ENCODE results near the gene HDAC2.

Gene HDAC2

DNA sequence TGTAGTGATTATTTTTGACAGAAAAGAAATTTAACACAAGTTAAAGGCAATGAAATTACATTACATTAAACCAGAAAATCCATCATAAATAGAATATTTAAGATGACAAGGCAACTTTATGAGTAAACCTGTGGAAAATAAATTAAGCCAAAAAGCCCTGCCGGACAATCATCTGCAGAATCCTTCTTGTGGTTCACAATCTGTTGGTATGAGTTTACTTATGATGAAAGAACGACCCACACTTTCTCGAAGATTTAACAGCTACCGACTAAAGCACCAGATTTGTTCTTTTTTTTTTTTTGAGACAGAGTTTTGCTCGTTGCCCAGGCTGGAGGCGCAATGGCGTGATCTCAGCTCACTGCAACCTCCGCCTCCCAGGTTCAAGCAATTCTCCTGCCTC, 21.4 kb downstream of the HDAC2 start:
- Histone ChIP-seq H3K79me2 (ENCODE audit: insufficient read depth, low read depth) (no peaks in the 10 kb centered on the region), H3K36me3 (ENCODE audit: insufficient read depth) (no peaks in the 10 kb centered on the region), H3K9ac (no peak overlapping the region), H3K4me2 (no peak overlapping the region), H3K4me1 (ENCODE audit: low read depth, poor library complexity, severe bottlenecking) (no peaks in the 10 kb centered on the region), H3K27me3 (ENCODE audit: insufficient read depth, low read depth) (no peaks in the 10 kb centered on the region), H3K27ac (no peak overlapping the region), H3K4me3 (IDR thresholded peaks at IDR 0.05; ENCODE audit: insufficient read depth, low read depth, low read length) (no peak overlapping the region), H2AFZ (ENCODE audit: low read depth) (no peak overlapping the region), H4K20me1 (ENCODE audit: insufficient read depth) (no peaks in the 10 kb centered on the region)
- TF ChIP-seq, protein P1, sequence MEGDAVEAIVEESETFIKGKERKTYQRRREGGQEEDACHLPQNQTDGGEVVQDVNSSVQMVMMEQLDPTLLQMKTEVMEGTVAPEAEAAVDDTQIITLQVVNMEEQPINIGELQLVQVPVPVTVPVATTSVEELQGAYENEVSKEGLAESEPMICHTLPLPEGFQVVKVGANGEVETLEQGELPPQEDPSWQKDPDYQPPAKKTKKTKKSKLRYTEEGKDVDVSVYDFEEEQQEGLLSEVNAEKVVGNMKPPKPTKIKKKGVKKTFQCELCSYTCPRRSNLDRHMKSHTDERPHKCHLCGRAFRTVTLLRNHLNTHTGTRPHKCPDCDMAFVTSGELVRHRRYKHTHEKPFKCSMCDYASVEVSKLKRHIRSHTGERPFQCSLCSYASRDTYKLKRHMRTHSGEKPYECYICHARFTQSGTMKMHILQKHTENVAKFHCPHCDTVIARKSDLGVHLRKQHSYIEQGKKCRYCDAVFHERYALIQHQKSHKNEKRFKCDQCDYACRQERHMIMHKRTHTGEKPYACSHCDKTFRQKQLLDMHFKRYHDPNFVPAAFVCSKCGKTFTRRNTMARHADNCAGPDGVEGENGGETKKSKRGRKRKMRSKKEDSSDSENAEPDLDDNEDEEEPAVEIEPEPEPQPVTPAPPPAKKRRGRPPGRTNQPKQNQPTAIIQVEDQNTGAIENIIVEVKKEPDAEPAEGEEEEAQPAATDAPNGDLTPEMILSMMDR (conservative IDR thresholded peaks at IDR 0.05; ENCODE audit: low read depth, low read length) = no peak

DNA sequence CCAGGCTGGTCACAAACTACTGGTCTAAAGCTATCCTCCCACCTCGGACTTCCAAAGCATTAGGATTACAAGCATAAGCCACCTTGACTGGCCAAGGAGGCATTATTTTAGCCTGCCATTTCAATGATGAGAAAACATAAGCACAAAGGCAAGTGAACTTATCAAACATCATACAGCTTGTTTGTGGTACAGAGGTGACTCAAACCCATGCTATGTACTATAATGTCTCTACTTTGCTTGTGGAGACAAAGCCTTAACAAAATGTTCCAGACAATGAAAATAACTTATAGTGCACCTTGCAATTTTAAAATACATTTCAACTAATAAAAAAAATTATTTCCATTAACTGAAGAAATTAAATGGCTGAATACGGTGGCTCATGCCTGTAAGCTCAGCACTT, 26.2 kb downstream of the HDAC2 start:
- Histone ChIP-seq H3K9ac (no peak overlapping the region), H3K4me1 (ENCODE audit: low read depth, poor library complexity, severe bottlenecking) (peaks cover 4% of the 10 kb centered on the region), H3K4me3 (IDR thresholded peaks at IDR 0.05; ENCODE audit: insufficient read depth, low read depth, low read length) (no peak overlapping the region), H3K27ac (no peak overlapping the region), H4K20me1 (ENCODE audit: insufficient read depth) (no peaks in the 10 kb centered on the region), H2AFZ (ENCODE audit: low read depth) (no peak overlapping the region), H3K79me2 (ENCODE audit: insufficient read depth, low read depth) (no peaks in the 10 kb centered on the region), H3K4me2 (no peak overlapping the region), H3K36me3 (ENCODE audit: insufficient read depth) (no peaks in the 10 kb centered on the region; the same call in 1 of the 2 replicates), H3K27me3 (ENCODE audit: insufficient read depth, low read depth) (no peaks in the 10 kb centered on the region)
- TF ChIP-seq, protein P1 (conservative IDR thresholded peaks at IDR 0.05; ENCODE audit: low read depth, low read length) = no peak

DNA sequence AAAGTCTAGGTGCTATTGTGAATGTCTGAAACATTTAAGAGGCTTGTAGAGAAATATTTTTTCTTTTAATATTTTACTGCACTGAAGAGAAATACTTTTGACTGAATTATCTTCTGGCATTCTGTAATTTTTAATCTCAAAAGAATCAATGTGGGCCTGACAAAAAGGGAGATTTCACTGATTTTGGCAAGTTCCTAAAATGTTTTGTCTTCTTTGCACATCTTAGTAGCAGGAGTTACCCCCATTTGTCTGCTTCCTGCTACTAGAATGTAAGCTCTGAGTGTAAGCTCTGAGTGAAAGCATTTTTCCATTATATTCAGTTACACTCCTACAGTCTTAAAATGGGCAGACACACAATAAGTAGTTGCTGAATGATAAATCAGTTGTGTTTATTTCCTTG, 31.1 kb downstream of the HDAC2 start:
- Histone ChIP-seq H3K4me3 (IDR thresholded peaks at IDR 0.05; ENCODE audit: insufficient read depth, low read depth, low read length) (no peak overlapping the region), H3K36me3 (ENCODE audit: insufficient read depth) (no peaks in the 10 kb centered on the region; the same call in 1 of the 2 replicates), H4K20me1 (ENCODE audit: insufficient read depth) (no peaks in the 10 kb centered on the region), H3K9ac (no peak overlapping the region), H3K27me3 (ENCODE audit: insufficient read depth, low read depth) (no peaks in the 10 kb centered on the region), H3K79me2 (ENCODE audit: insufficient read depth, low read depth) (no peaks in the 10 kb centered on the region), H3K4me1 (ENCODE audit: low read depth, poor library complexity, severe bottlenecking) (peaks cover 4% of the 10 kb centered on the region), H3K27ac (no peak overlapping the region), H2AFZ (ENCODE audit: low read depth) (no peak overlapping the region), H3K4me2 (no peak overlapping the region)
- TF ChIP-seq, protein P1 (conservative IDR thresholded peaks at IDR 0.05; ENCODE audit: low read depth, low read length) = no peak

DNA sequence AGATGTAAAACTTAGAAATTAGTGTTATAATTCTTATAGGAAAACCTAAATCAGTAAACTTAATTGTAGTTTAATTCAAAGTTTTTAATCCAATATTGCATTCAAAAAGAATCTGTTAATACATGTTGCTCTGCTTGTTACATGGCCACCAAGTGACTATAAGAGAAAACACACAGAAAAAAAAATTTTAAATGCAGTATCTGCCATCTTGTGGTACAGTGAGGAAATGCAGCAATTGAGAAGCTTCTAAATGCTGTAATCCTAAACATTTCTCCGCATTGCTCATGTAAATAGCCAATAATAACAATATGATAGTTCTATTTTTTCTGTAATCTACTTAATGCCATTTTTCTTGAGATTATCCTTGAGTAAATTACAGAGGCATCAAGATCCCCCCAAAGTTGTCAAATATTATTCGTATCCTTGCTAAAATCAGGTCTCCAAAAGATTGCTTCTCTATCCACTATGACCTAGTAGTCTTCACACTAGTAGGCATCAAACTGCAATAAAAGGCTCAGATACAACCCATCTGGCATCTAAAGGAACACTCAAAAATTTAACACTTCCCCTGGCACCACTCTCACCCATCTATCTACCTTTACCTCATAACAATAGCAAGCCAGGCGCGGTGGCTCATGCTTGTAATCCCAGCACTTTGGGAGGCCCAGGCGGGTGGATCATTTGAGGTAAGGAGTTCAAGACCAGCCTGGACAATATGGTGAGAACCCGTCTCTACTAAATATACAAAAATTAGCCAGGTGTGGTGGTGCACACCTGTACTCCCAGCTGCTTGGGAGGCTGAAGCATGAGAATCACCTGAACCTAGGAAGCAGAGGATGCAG, 34.6 kb downstream of the HDAC2 start:
- Histone ChIP-seq H3K4me3 (IDR thresholded peaks at IDR 0.05; ENCODE audit: insufficient read depth, low read depth, low read length) (no peak overlapping the region), H2AFZ (ENCODE audit: low read depth) (no peak overlapping the region), H4K20me1 (ENCODE audit: insufficient read depth) (no peaks in the 10 kb centered on the region), H3K79me2 (ENCODE audit: insufficient read depth, low read depth) (no peaks in the 10 kb centered on the region), H3K4me2 (no peak overlapping the region), H3K4me1 (ENCODE audit: low read depth, poor library complexity, severe bottlenecking) (no peaks in the 10 kb centered on the region), H3K9ac (no peak overlapping the region), H3K27me3 (ENCODE audit: insufficient read depth, low read depth) (no peaks in the 10 kb centered on the region), H3K36me3 (ENCODE audit: insufficient read depth) (no peaks in the 10 kb centered on the region; the same call in 1 of the 2 replicates), H3K27ac (no peak overlapping the region)
- TF ChIP-seq, protein P1 (conservative IDR thresholded peaks at IDR 0.05; ENCODE audit: low read depth, low read length) = peak; percentile 66
